22Rv1 (cell line): Measurements from ENCODE around the gene MDFIC.

Experiments
- CTCF ChIP-seq: fragments of 450-650 bp; IDR thresholded peaks from 2 replicates; pipeline ENCODE4 v1.5.1; 2017; ENCODE audit warnings: mild to moderate bottlenecking
- ZFX ChIP-seq: fragments of 450-650 bp; IDR thresholded peaks from 2 replicates; pipeline ENCODE4 v1.6.1; 2017; ENCODE audit warnings: antibody characterized with exemption, borderline replicate concordance

GRCh38 chr7:114916261-114916892 lies 5.5 kb upstream of the MDFIC start:
- TF ChIP-seq CTCF = no peak
- TF ChIP-seq ZFX = no peak
